Lower leg skin (tissue), 4 donors: ENCODE measurements around the gene CFDP1. TPM values are rescaled to one million over a fixed set of nuclear protein-coding genes. Genes with fewer than 3 reads are reported as not detected.
"Not testable (repeated sequence)": the region's sequence is repeated elsewhere in the genome, so short reads cannot be mapped to it uniquely, and the experiment has no call there.

Source experiments
- DNase-seq, 2 donors: peaks; one replicate each; pipeline ENCODE4 v3.0.0-alpha.2; 2019; ENCODE audit warnings: low spot score in 2 of 2
- H3K4me3 ChIP-seq: fragments of 200-600 bp; sonication (generic); 2 replicates; pipeline ENCODE4 v1.5.1; 2017; ENCODE audit warnings: mild to moderate bottlenecking, low read depth; ENCODE audit not compliant: poor library complexity, severe bottlenecking
- CTCF ChIP-seq, 3 donors: fragments of 450-650 bp; IDR thresholded peaks; one replicate each; pipeline ENCODE4 v1.5.1; 2016; ENCODE audit warnings: antibody characterized with exemption in 3 of 3, mild to moderate bottlenecking in 3 of 3, moderate library complexity in 2 of 3
- POLR2A ChIP-seq, 2 donors: fragments of 450-650 bp; IDR thresholded peaks; one replicate each; pipeline ENCODE4 v1.6.1; 2016 to 2017; ENCODE audit warnings: antibody characterized with exemption in 2 of 2, mild to moderate bottlenecking in 1 of 2, moderate library complexity in 1 of 2
- WGBS, 2 donors: methylation state at CpG; one replicate each; pipeline ENCODE4 v1.1.5; 2018; 5-methylcytosine and 5-hydroxymethylcytosine counted together
- intact Hi-C: fragments of 100-400 bp; cut with DNase I; formaldehyde crosslinking; loops from one replicate; pipeline ENCODE4 v1.15.0; 2023; ENCODE audit warnings: low total_unique reads
- total RNA-seq, 4 donors: library from RNA; depleted of rRNA; stranded (reverse); fragments of >200 nt; gene quantifications; one replicate each; pipeline ENCODE4 v1.1.0, GENCODE V29; 2016

The CFDP1 gene
- total RNA-seq, 4 donors from 2014 or later = 43.1 to 52.3 (median 49.5) TPM

- intact Hi-C loops = no loop called here
- DNase-seq = no peak
- WGBS, 2 donors = 49 to 62% methylated on average over 6 of the region's 6 CpGs
- TF ChIP-seq CTCF (IDR thresholded peaks at IDR 0.05) = no peak
- TF ChIP-seq POLR2A (IDR thresholded peaks at IDR 0.05) = no peak
- no peak overlapping the region for H3K4me3 ChIP-seq
Observed at GRCh38 chr16:75281826-75282225, 151.5 kb downstream of the CFDP1 start.

GRCh38 chr16:75281009-75281408, 152.3 kb downstream of the CFDP1 start:
- H3K4me3 ChIP-seq, intact Hi-C loops, DNase-seq: not testable (repeated sequence)
- WGBS, 2 donors = 93 to 100% methylated on average over 2 of the region's 2 CpGs

GRCh38 chr16:75280331-75280804, 152.9 kb downstream of the CFDP1 start:
- 73 to 77% methylated on average over 8 of the region's 8 CpGs for WGBS, 2 donors
- DNase-seq = no peak
- intact Hi-C loops = no loop called here
- no peak overlapping the region for H3K4me3 ChIP-seq
- no peak for TF ChIP-seq POLR2A (IDR thresholded peaks at IDR 0.05)
- no peak for TF ChIP-seq CTCF (IDR thresholded peaks at IDR 0.05)

GRCh38 chr16:75279305-75279704, 154.0 kb downstream of the CFDP1 start:
- WGBS, 2 donors = 37 to 53% methylated on average over 10 of the region's 10 CpGs
- DNase-seq = no peak
- H3K4me3 ChIP-seq = no peak overlapping the region
- TF ChIP-seq POLR2A (IDR thresholded peaks at IDR 0.05) = no peak
- TF ChIP-seq CTCF (IDR thresholded peaks at IDR 0.05) = no peak
- intact Hi-C loops = no loop called here

- no peak overlapping the region for H3K4me3 ChIP-seq
- intact Hi-C loops = no loop called here
- whole genome bisulfite sequencing, 2 donors = 89 to 90% methylated on average over 23 of the region's 23 CpGs
- DNase-seq = no peak
- no peak for TF ChIP-seq POLR2A (IDR thresholded peaks at IDR 0.05)
- TF ChIP-seq CTCF (IDR thresholded peaks at IDR 0.05) = no peak
Observed at GRCh38 chr16:75273054-75273925, 160.0 kb downstream of the CFDP1 start.

GRCh38 chr16:75272629-75273028, 160.7 kb downstream of the CFDP1 start:
- DNase-seq, intact Hi-C loops, H3K4me3 ChIP-seq: not testable (repeated sequence)
- WGBS, 2 donors = 92 to 95% methylated on average over 10 of the region's 10 CpGs
